Breast epithelium (tissue), 3 donors: ENCODE data around the gene KTI12.
"Not testable (repeated sequence)": the region's sequence is repeated elsewhere in the genome, so short reads cannot be mapped to it uniquely, and the experiment has no call there.

ENCODE experiments used
- CTCF ChIP-seq, 3 donors: fragments of 450-650 bp; IDR thresholded peaks; one replicate each; pipeline ENCODE4 v1.5.1; 2016 to 2017; ENCODE audit warnings: antibody characterized with exemption in 3 of 3, mild to moderate bottlenecking in 3 of 3, moderate library complexity in 3 of 3
- POLR2AphosphoS5 ChIP-seq, 3 donors: sonication (generic); formaldehyde crosslinking; IDR thresholded peaks; one replicate each; pipeline ENCODE4 v1.6.1; 2017; ENCODE audit warnings: antibody characterized with exemption in 3 of 3

- not testable (repeated sequence) for TF ChIP-seq POLR2AphosphoS5, CTCF (IDR thresholded peaks at IDR 0.05)
Observed at GRCh38 chr1:52045666-52046195, 12.1 kb upstream of the KTI12 start.
